Skeletal muscle satellite cell (primary cell): ENCODE data around the gene NEK10.
"Not testable (repeated sequence)": the region's sequence is repeated elsewhere in the genome, so short reads cannot be mapped to it uniquely, and the experiment has no call there.

Experiments
- H3K27me3 ChIP-seq: 2 replicates; pipeline ENCODE4 v1.7.0; 2013; ENCODE audit warnings: low read length; ENCODE audit not compliant: control insufficient read depth, insufficient read depth
- H3K36me3 ChIP-seq: 2 replicates; pipeline ENCODE4 v1.7.0; 2013; ENCODE audit warnings: mild to moderate bottlenecking, control low read depth, low read length; ENCODE audit not compliant: insufficient read depth
- H3K4me1 ChIP-seq: 2 replicates; pipeline ENCODE4 v1.7.0; 2013; ENCODE audit warnings: low read length; ENCODE audit not compliant: control insufficient read depth, insufficient read depth
- H3K4me2 ChIP-seq: 2 replicates; pipeline ENCODE4 v1.7.0; 2013; ENCODE audit warnings: mild to moderate bottlenecking, low read length
- H3K4me3 ChIP-seq: 2 replicates; pipeline ENCODE4 v1.7.0; 2013; ENCODE audit warnings: low read length
- H3K9ac ChIP-seq: 2 replicates; pipeline ENCODE4 v1.7.0; 2013; ENCODE audit warnings: mild to moderate bottlenecking, low read depth, low read length, moderate library complexity
- H3K9me3 ChIP-seq: replicated peaks from 2 replicates; pipeline ENCODE4 v1.7.0; 2013; ENCODE audit warnings: mild to moderate bottlenecking, control low read depth, low read length

NEK10 gene

DNA sequence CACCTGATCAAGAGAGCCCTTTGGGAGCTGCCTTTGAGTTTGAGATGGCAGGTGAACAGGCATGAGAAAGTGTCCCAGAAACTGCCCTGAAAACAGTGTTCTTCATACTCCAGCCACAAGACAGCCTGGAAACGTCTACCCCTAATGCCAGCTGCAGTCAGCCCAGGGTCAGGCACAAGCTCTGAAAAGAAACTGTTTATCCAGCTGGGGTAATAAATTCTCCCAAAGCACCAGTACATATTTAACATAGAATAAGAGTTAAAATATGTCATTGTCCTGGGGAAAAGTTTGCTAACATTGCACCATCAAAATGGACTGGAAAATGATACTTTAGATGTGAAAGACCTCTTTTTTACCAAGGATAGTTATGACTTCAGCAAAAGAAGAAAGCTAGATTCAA is 66.3 kb downstream of the NEK10 start:
- H3K9me3 ChIP-seq = peaks cover 4% of the 10 kb centered on the region
- no peak overlapping the region for H3K4me2 ChIP-seq
- H3K4me1 ChIP-seq = no peaks in the 10 kb centered on the region
- peaks cover 35% of the 10 kb centered on the region for H3K36me3 ChIP-seq
- no peaks in the 10 kb centered on the region for H3K27me3 ChIP-seq
- no peak overlapping the region for H3K4me3 ChIP-seq
- no peak overlapping the region for H3K9ac ChIP-seq

- H3K4me3 ChIP-seq, H3K4me2 ChIP-seq, H3K4me1 ChIP-seq, H3K9me3 ChIP-seq, H3K27me3 ChIP-seq, H3K9ac ChIP-seq: not testable (repeated sequence)
- peaks cover 37% of the 10 kb centered on the region for H3K36me3 ChIP-seq
Measured at GRCh38 chr3:27298981-27299380, 70.2 kb downstream of the NEK10 start.

GRCh38 chr3:27293939-27294338 is 75.2 kb downstream of the NEK10 start:
- H3K4me1 ChIP-seq = peaks cover 3% of the 10 kb centered on the region
- no peaks in the 10 kb centered on the region for H3K27me3 ChIP-seq
- H3K36me3 ChIP-seq = peaks cover 23% of the 10 kb centered on the region
- no peak overlapping the region for H3K4me2 ChIP-seq
- H3K9ac ChIP-seq = no peak overlapping the region
- H3K9me3 ChIP-seq = peaks cover under 1% of the 10 kb centered on the region
- no peak overlapping the region for H3K4me3 ChIP-seq

DNA sequence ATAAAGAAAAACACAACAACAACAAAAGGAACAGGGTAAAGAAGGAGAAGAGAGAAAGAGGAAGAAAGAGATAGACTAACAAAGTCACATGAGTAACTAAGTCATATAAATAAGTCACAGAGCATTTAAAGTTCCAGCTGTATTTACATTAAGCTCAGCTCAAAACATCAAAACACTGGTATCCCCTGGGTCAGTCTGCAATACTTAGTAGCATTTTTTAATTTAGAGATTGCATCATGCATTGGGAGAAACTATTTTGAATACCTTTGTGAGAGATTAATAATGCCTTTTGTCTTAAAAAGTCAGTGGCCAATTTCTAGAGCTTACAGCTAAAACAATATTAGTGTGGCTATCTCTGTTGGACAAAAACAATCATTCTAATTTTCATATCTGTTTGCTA is 78.4 kb downstream of the NEK10 start:
- Histone ChIP-seq H3K36me3 (peaks cover 23% of the 10 kb centered on the region), H3K9me3 (no peaks in the 10 kb centered on the region), H3K4me1 (peaks cover 3% of the 10 kb centered on the region), H3K9ac (no peak overlapping the region), H3K4me3 (no peak overlapping the region), H3K27me3 (no peaks in the 10 kb centered on the region), H3K4me2 (no peak overlapping the region)

- peaks cover 3% of the 10 kb centered on the region for H3K4me1 ChIP-seq
- peaks cover 22% of the 10 kb centered on the region for H3K36me3 ChIP-seq
Measured at GRCh38 chr3:27289769-27290413, 79.3 kb downstream of the NEK10 start.

DNA sequence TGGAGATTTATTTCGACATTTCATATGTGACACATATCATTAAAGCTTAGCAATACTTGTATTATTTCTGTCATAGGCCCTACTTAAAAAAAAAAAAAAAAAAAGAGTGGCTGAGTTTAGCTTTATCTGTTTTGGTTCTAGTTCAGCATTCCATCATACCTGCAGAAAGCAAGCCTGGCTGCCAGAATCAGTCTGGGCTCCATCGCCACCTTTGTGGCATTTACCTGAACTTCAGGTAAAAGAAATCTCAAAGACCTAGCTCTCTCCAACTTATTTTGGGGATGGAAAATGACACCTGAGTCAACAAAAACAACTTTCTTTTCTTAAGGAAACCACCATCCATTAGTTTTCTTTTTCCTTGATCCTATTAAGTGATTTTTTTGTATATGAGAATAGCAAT is 82.1 kb downstream of the NEK10 start:
- no peaks in the 10 kb centered on the region for H3K27me3 ChIP-seq
- H3K9ac ChIP-seq = no peak overlapping the region
- no peaks in the 10 kb centered on the region for H3K9me3 ChIP-seq
- peaks cover 3% of the 10 kb centered on the region for H3K4me1 ChIP-seq
- peaks cover 28% of the 10 kb centered on the region for H3K36me3 ChIP-seq
- H3K4me2 ChIP-seq = no peak overlapping the region
- no peak overlapping the region for H3K4me3 ChIP-seq

More at GRCh38 chr3:27289769-27290413, 79.3 kb downstream of the NEK10 start:
- no peak overlapping the region for H3K4me2 ChIP-seq
- no peak overlapping the region for H3K9ac ChIP-seq
- H3K27me3 ChIP-seq = no peaks in the 10 kb centered on the region
- H3K4me3 ChIP-seq = no peak overlapping the region
- H3K9me3 ChIP-seq = no peaks in the 10 kb centered on the region

GRCh38 chr3:27286467-27286866 is 82.7 kb downstream of the NEK10 start:
- not testable (repeated sequence) for H3K9ac ChIP-seq, H3K27me3 ChIP-seq
- H3K36me3 ChIP-seq = peaks cover 28% of the 10 kb centered on the region

GRCh38 chr3:27285668-27286067 is 83.5 kb downstream of the NEK10 start:
- H3K9me3 ChIP-seq = no peaks in the 10 kb centered on the region

More at GRCh38 chr3:27286467-27286866, 82.7 kb downstream of the NEK10 start:
- not testable (repeated sequence) for H3K4me2 ChIP-seq, H3K4me3 ChIP-seq, H3K9me3 ChIP-seq, H3K4me1 ChIP-seq

GRCh38 chr3:27281671-27282150 is 87.5 kb downstream of the NEK10 start:
- no peak overlapping the region for H3K9ac ChIP-seq
- no peak overlapping the region for H3K4me3 ChIP-seq
- no peaks in the 10 kb centered on the region for H3K27me3 ChIP-seq
- peaks cover 14% of the 10 kb centered on the region for H3K36me3 ChIP-seq
- no peaks in the 10 kb centered on the region for H3K4me1 ChIP-seq
- H3K4me2 ChIP-seq = no peak overlapping the region
- H3K9me3 ChIP-seq = no peaks in the 10 kb centered on the region

More at GRCh38 chr3:27285668-27286067, 83.5 kb downstream of the NEK10 start:
- no peak overlapping the region for H3K9ac ChIP-seq
- peaks cover 24% of the 10 kb centered on the region for H3K36me3 ChIP-seq
- peaks cover 3% of the 10 kb centered on the region for H3K4me1 ChIP-seq
- no peak overlapping the region for H3K4me2 ChIP-seq
- no peak overlapping the region for H3K4me3 ChIP-seq
- H3K27me3 ChIP-seq = no peaks in the 10 kb centered on the region

DNA sequence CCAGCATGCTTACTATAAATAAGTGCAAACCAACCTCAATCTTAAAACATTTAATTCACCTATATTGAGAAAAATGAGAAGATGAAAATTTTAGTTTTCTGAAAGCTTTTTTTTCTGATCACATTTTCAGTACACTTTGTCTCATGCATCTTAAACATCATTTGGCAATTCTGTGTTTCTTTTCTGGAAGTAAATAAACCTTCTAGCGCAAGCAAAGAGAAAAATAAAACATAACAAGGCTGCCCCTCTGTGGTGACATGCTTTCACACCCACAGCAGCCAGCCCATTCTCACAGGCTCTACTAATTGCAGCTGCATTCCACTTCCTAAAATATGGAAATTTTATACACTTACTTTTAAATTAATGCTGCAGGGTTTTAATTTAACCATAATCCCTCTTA is 90.1 kb downstream of the NEK10 start:
- Histone ChIP-seq H3K27me3 (no peaks in the 10 kb centered on the region), H3K4me2 (no peak overlapping the region), H3K4me3 (no peak overlapping the region), H3K36me3 (peaks cover 5% of the 10 kb centered on the region), H3K9ac (no peak overlapping the region), H3K9me3 (no peaks in the 10 kb centered on the region), H3K4me1 (no peaks in the 10 kb centered on the region)

DNA sequence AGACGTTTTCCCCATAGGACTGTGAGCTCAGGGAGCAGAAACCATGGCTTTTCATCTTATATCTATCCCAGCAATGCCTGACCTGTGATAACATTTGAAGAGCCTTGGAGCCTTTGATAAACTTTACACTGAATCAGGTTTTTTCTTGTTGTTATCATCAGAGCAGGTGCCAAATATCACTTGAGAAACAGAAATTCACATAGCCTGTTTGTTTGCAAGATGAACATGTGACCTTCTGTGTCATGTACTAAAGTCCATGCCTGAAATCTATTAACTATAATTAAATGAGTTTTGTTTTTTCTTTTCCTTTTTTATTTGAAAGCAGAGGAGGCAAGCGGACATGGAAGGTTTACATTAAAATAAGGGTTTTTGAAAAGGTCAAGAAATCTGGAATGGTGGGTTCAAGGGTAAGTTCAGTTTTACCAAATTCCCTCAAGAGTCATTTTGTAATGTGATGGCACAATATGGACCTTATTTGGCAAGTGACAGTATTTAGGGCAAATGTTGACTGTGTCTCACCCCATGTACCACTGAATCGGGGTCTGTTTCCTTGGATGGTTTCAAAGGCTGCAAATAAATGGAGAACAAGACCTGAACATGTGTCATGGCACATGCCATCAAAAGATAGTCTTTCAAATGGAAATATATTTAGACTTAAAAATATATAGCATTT is 90.7 kb downstream of the NEK10 start:
- no peak overlapping the region for H3K4me2 ChIP-seq
- H3K4me3 ChIP-seq = no peak overlapping the region
- no peaks in the 10 kb centered on the region for H3K4me1 ChIP-seq
- no peaks in the 10 kb centered on the region for H3K9me3 ChIP-seq
- H3K27me3 ChIP-seq = no peaks in the 10 kb centered on the region
- peaks cover 4% of the 10 kb centered on the region for H3K36me3 ChIP-seq
- no peak overlapping the region for H3K9ac ChIP-seq
